ENCODE results near the gene ST8SIA2. TPM values are rescaled to one million over a fixed set of nuclear protein-coding genes. Genes with fewer than 3 reads are reported as not detected.

The ST8SIA2 gene
- total and polyA plus RNA-seq, 2 experiments from 2014 or later = 0.87 to 1.1 TPM

DNA sequence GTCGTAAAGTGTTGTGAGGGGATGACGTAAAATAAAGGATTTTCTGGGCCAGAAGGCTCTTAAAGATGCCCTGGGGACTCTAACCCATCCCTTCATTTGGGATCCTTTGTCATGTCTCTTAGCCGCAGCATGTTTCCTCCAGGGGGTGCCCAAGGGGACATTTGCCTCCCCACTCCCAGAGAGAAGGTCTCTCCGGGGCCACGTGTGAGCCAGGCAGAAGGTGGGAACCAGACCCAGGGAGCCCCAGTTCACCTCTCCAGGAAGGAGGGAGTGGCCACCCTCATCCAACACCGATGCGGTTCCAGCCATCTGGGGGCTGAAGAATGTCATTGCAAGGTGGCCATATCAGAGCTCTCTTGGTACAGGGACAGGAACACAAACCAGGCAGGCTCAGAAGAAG, 25.2 kb downstream of the ST8SIA2 start:
- Histone ChIP-seq H3K9me3 (ENCODE audit: low read depth) (no peaks in the 10 kb centered on the region), H3K27ac (no peak overlapping the region), H3K36me3 (replicated peaks; ENCODE audit: insufficient read depth, low read depth) (no peaks in the 10 kb centered on the region), H3K4me1 (ENCODE audit: insufficient read depth) (no peaks in the 10 kb centered on the region), H2AFZ (no peak overlapping the region), H3K79me2 (no peaks in the 10 kb centered on the region), H3K4me3 (no peak overlapping the region), H3K9me2 (replicated peaks; ENCODE audit: insufficient read depth) (no peaks in the 10 kb centered on the region), H4K20me1 (ENCODE audit: insufficient read depth, poor library complexity, severe bottlenecking) (no peaks in the 10 kb centered on the region), H3K4me2 (no peak overlapping the region), H3K27me3 (no peaks in the 10 kb centered on the region)
- no peak for TF ChIP-seq EZH2 (IDR thresholded peaks at IDR 0.05; ENCODE audit: borderline replicate concordance)
- no peak for TF ChIP-seq EZH2phosphoT487 (IDR thresholded peaks at IDR 0.05; ENCODE audit: low read depth, severe bottlenecking, unreplicated experiment)
- TF ChIP-seq, protein P1, sequence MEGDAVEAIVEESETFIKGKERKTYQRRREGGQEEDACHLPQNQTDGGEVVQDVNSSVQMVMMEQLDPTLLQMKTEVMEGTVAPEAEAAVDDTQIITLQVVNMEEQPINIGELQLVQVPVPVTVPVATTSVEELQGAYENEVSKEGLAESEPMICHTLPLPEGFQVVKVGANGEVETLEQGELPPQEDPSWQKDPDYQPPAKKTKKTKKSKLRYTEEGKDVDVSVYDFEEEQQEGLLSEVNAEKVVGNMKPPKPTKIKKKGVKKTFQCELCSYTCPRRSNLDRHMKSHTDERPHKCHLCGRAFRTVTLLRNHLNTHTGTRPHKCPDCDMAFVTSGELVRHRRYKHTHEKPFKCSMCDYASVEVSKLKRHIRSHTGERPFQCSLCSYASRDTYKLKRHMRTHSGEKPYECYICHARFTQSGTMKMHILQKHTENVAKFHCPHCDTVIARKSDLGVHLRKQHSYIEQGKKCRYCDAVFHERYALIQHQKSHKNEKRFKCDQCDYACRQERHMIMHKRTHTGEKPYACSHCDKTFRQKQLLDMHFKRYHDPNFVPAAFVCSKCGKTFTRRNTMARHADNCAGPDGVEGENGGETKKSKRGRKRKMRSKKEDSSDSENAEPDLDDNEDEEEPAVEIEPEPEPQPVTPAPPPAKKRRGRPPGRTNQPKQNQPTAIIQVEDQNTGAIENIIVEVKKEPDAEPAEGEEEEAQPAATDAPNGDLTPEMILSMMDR (IDR thresholded peaks at IDR 0.05; ENCODE audit: poor library complexity) = no peak
- DNase-seq (ENCODE audit: low spot score) = no peak
- WGBS (ENCODE audit: low lambda C conversion rate, missing lambda C conversion rate) = 81% methylated on average over 7 of the region's 7 CpGs

DNA sequence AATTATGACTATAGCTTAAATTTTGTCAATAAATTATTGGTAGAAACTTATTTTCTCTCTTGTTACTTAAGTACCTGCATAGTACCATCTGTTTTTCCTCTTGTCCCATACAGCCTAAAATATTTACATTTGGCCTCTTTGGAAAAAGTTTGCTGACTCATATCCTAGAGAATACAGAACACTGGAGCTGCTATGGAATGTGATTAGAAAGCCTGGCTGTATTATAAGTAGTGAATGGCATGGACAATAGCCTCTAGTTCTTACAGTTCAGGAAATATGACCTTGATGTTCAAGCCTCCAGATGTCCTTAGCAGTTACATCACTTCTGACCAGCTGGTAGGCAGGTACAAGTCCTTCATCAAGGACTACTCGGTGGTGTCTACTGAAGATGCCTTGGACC, 28.3 kb downstream of the ST8SIA2 start:
- Histone ChIP-seq H3K4me3 (no peak overlapping the region), H3K4me2 (no peak overlapping the region), H3K9me3 (ENCODE audit: low read depth) (no peaks in the 10 kb centered on the region), H3K4me1 (ENCODE audit: insufficient read depth) (no peaks in the 10 kb centered on the region), H3K9me2 (replicated peaks; ENCODE audit: insufficient read depth) (no peaks in the 10 kb centered on the region), H3K27me3 (no peaks in the 10 kb centered on the region), H3K79me2 (no peaks in the 10 kb centered on the region), H3K27ac (no peak overlapping the region), H2AFZ (no peak overlapping the region), H3K36me3 (replicated peaks; ENCODE audit: insufficient read depth, low read depth) (no peaks in the 10 kb centered on the region), H4K20me1 (ENCODE audit: insufficient read depth, poor library complexity, severe bottlenecking) (no peaks in the 10 kb centered on the region)
- TF ChIP-seq, protein P1 (IDR thresholded peaks at IDR 0.05; ENCODE audit: poor library complexity) = no peak
- no peak for TF ChIP-seq EZH2 (IDR thresholded peaks at IDR 0.05; ENCODE audit: borderline replicate concordance)
- no peak for TF ChIP-seq EZH2phosphoT487 (IDR thresholded peaks at IDR 0.05; ENCODE audit: low read depth, severe bottlenecking, unreplicated experiment)
- DNase-seq (ENCODE audit: low spot score) = no peak
- 42% methylated on average over 1 of the region's 1 CpG for WGBS (ENCODE audit: low lambda C conversion rate, missing lambda C conversion rate)

DNA sequence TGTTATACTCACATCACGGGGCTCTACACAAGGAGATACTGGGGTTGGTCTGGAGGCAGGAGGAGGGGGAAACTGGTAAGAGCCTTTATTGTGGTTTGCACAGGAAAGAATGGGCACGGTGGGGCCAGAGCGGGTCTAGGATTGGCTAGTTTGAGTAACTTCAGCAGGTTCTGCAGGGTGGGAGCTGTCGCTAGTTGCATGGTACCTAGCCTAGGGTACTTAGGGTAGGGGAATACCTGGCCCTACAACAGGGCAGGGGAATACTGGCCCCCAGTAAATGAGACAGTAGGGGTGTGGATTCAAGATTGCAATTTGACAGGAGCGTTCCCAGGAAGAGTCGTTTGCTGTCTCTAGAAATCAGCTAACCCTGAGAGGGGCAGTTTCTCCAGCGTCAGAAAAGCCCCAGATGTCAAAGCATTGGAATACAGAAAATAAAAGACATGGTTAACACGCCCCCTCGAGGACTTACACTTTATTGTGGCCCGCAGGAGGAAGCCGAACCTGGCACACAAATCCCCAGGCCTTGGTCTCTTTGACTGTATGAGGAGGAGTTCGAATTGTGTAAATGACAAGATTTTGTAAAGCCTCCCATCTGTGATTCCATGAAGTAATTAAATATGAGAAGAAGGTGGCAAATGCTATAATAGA, 32.0 kb downstream of the ST8SIA2 start:
- 75% methylated on average over 12 of the region's 12 CpGs for WGBS (ENCODE audit: low lambda C conversion rate, missing lambda C conversion rate)
- DNase-seq (ENCODE audit: low spot score) = no peak

More for the DNA sequence above, 32.0 kb downstream of the ST8SIA2 start:
- Histone ChIP-seq H3K4me1 (ENCODE audit: insufficient read depth) (no peaks in the 10 kb centered on the region), H3K4me3 (no peak overlapping the region), H3K9me2 (replicated peaks; ENCODE audit: insufficient read depth) (no peaks in the 10 kb centered on the region), H3K27ac (no peak overlapping the region), H3K79me2 (no peaks in the 10 kb centered on the region), H4K20me1 (ENCODE audit: insufficient read depth, poor library complexity, severe bottlenecking) (no peaks in the 10 kb centered on the region), H3K36me3 (replicated peaks; ENCODE audit: insufficient read depth, low read depth) (no peaks in the 10 kb centered on the region), H3K27me3 (no peaks in the 10 kb centered on the region), H3K9me3 (ENCODE audit: low read depth) (no peaks in the 10 kb centered on the region), H2AFZ (no peak overlapping the region), H3K4me2 (no peak overlapping the region)
- TF ChIP-seq EZH2 (IDR thresholded peaks at IDR 0.05; ENCODE audit: borderline replicate concordance) (no peak), EZH2phosphoT487 (IDR thresholded peaks at IDR 0.05; ENCODE audit: low read depth, severe bottlenecking, unreplicated experiment) (no peak)
- TF ChIP-seq, protein P1 (IDR thresholded peaks at IDR 0.05; ENCODE audit: poor library complexity) = no peak

Data from hepatocyte (in vitro differentiated cells).